Measurements from ENCODE around the gene DAAM1. TPM values are rescaled to one million over a fixed set of nuclear protein-coding genes. Genes with fewer than 3 reads are reported as not detected.

DAAM1 gene
- total RNA-seq, 1 experiment from 2014 or later: 4.7 TPM

DNA sequence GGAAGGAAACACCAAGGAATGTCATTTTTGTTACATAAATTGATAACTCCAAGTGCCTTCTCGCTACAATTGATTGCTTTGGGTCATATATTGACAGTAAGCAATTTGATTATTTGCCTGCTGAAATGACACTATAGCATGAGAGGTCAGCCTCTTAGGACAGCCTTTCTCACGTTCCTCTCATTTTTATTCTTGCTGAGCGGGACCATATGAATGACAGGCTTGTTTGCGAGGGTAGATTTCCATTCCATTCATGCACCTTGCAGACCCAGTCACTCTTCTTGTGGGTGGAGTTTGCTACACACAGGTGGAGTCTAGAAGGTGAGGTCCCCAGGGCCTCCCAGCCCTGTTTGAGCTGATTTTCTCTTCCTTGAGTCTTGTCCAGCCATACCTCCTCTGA is 27.3 kb downstream of the DAAM1 start:
- no peak for DNase-seq (ENCODE audit: extremely low read depth, low read depth)

DNA sequence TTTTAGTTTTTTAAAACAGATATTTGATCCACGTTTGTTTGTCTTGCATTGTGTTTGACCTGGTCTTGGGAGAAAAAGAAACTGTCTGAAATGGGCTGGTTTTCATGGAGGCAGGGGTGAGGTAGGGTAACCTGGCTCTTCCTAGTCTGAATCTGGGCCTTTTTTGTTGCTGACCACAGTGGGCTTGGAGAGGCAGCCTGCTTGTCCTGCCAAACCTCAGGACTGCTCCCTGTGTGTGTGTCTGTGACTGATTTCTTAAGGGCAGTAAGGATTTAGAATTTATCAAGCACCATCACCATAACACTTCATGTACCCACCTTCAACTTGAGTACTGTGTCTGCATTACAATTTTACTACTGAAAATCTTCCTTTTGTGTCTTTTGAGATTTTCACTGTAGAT is 28.5 kb downstream of the DAAM1 start:
- no peak for DNase-seq (ENCODE audit: extremely low read depth, low read depth)

DNA sequence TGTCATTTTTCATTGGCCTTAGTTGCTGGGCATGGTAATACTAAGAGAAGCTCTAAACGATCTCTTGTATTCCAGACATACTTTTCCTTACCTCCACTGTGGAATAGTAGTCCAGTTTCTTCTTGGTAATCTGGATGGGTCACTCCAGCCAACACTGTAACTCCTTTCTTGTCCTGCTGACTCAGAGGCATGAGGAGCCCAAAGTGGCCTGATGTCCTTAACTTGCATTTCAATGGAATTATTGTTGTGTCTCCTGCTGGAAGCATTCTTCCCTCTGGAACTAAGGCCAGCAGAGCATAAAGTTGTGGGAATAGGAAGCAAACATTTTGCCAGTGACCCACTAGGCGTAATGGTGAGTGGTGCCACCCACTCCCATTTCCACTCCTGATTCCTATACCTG is 33.1 kb downstream of the DAAM1 start:
- no peak for DNase-seq (ENCODE audit: extremely low read depth, low read depth)

DNA sequence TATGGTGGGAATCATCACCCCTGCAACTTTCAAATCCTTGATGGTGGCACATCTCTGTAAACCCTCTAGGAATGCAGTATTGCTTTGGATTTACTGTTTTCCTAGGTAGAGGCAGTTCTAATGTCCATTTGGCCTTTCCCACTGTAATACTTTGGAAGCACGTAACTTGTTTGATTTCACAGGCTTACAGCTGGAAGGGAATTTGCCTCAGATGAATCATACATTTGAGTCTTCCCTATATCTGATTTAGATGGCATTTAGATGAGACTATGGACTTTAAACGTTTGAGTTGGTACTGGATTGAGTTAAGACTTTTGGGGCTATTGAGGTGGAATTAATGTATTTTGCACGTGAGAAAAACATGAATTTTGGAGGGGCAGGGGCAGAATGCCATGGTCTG is 35.9 kb downstream of the DAAM1 start:
- no peak for DNase-seq (ENCODE audit: extremely low read depth, low read depth)

DNA sequence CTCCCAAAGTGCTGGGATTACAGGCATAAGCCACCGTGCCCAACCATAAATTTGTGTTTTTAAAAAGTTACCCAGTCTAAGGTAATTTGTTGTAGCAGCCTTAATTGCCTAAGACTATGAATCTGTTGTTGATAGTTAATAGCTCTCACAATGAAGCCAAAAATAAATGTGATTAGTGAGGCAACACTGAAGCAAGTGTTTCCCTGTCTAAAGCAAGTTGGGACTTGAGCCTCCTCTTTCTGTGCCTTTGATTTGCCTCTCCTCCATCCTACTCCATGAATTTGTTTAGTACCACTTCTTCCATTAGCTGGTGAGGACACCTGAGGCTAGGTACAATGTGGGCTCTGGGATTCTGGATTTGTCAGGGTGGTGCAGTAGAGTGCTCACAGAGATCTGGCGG is 36.8 kb downstream of the DAAM1 start:
- no peak for DNase-seq (ENCODE audit: extremely low read depth, low read depth)

DNA sequence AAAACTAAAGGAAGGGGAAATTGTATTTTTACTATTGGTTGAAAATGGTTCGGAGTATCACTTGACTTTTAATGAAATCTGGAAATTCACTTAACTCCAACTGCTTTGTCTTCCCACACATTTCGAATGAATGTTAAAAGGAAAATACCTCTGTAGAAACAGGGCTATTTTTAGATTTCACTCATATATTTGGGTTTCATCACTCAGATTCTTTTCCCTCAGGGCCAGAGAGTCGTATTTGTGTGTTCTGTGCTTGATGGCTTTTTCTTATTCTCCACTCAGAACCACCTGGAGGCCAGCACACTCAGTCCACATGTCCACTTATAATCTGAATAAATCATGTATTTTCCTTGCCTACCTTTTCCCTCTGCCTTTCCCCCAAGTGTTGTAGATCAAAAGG is 40.0 kb downstream of the DAAM1 start:
- DNase-seq (ENCODE audit: extremely low read depth, low read depth): no peak

DNA sequence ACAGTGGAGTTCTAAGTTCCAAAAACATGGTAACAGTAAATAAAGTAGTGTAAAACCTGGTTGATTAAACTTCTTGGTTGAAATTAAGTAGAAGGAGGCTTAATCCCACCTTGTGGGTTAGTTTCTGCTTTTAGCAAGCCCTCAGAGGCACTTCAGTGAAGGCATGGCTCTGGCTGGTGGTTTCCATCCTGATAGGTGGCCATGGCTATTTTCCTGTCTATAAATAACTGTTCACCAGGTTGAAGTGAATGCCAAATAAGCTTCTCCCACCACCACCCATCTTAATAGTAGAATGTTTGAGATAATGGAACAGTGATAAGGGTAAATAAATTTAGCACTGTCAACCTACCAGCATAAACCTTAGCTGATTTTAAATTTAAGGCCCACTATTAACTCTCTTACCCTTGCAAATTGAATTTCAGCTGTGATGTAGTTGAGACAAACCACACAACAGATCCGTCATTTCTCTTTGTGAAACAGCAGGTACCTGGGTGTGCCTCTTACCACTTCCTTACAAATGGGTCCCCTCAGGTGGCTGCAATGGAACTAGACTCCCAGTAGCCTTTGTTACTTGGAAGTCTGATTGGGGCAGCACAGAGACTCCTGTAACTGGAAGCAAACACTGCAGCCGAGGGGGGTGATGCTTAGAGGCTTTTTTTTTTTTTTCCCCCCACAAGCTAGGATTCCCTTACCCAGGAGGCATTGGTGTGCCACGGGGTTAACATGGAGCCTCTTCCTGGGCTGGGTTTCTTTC is 41.4 kb downstream of the DAAM1 start:
- DNase-seq (ENCODE audit: extremely low read depth, low read depth): no peak

DNA sequence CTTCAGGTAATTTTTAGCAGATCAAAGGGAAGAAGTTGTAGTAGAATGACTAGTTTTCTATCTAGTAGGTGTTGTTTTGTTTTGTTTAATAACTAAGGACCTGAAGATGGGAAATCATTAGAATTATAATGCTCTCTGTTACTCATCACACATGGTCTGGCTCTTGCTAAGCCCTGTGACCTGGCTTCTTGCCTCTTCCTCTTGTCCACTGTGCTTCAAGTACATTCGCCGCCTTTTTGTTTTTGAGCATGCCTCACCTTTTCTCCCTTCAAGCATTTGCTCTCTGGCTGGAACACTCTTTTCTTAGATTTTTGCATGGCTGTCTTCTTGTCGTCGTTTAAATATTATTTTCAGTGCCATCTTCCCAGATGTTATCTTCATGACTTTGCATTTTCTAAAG is 47.7 kb downstream of the DAAM1 start:
- no peak for DNase-seq (ENCODE audit: extremely low read depth, low read depth)

DNA sequence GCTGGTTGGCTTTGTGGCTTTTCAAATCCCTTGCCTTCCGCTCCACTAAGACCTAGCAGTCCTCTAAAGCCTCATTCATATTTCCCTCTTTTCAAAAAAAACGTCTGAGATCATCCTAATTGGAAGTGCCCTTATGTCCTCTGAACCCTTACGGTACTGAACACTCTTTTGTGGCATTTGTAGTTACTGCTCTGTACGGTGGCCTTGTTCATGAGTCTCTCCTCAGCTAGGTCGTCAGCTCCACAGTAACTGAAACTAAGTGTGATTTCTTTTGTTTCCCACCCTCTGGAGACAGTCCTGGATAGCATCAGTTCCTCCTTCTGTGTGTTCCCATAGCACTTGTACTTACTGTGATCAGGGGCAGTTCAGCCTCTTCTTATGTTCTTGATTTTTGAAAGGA is 49.7 kb downstream of the DAAM1 start:
- DNase-seq (ENCODE audit: extremely low read depth, low read depth): no peak

DNA sequence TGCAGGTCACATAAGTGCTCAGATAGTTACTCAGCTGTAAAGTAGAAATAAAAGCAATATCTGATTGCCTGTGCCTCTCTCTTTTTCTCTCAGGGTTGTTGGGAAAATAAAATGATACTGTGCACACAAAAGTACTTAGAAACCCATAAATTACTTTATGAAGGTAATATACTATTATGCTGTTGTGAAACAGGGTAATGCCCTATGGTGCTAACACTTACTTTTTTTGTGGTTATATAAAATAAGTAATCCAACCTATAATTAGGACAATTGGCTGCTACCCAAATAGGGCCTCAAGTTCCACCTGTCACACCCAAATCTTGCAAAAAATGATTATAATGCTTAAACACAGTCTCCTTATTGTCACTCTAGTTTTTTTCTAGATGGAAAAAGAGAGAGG is 50.6 kb downstream of the DAAM1 start:
- no peak for DNase-seq (ENCODE audit: extremely low read depth, low read depth)

DNA sequence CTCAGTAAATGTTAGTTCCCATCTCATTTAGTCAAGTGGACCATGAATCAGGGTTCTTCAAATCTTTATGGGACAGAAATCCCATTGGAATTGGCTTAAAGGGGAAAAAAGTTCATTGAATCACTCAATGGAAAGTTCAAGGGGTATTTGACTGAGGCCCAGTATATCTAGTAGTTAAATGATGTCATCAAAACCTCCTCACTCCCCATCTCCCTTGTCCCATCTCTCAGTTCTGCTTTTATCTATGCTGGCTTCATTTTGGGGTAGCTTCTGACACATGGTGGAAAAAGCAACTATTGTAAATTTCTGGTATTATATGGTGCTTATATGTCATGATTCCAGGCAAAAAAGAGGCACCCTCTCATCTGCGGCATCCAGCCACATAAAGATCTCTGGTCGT is 51.9 kb downstream of the DAAM1 start:
- no peak for DNase-seq (ENCODE audit: extremely low read depth, low read depth)

DNA sequence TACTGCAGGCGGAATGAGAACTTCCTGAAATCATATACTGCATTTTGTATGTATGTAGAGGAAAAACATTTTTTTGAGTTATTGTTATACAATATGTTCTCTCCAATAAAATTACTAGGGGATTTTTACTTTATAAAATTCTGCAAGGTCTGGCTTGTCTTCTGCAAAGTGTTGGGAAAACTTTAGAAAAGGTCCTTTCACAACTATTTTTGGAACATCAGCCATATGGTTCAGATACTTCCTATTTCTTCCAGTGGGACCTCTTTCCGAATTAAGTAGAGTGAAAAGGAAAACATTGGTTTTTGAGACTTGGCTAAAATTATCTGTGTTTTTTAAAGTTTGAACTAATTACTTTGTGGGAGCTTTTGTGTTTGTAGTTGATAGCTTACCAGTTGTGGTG is 52.7 kb downstream of the DAAM1 start:
- DNase-seq (ENCODE audit: extremely low read depth, low read depth): no peak

DNA sequence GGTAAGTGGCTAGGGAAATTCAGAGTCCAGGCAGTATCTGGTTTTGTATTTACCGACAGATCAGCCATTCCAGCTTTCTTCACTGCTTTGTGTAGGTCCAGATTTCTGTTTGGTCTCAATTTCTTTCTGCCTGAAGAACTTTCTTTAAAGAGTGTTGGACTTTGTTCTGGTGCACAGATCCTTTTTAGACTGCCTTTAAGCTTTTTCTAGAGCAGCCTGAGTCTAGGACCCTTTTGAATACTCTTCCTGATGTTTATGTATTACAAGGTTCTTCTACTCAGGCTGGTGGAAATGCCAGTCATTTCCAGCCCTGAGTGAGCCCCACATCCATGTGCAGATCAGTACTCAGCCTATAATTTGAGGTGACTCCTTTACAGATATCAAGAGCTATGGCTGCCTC is 54.7 kb downstream of the DAAM1 start:
- DNase-seq (ENCODE audit: extremely low read depth, low read depth): no peak

DNA sequence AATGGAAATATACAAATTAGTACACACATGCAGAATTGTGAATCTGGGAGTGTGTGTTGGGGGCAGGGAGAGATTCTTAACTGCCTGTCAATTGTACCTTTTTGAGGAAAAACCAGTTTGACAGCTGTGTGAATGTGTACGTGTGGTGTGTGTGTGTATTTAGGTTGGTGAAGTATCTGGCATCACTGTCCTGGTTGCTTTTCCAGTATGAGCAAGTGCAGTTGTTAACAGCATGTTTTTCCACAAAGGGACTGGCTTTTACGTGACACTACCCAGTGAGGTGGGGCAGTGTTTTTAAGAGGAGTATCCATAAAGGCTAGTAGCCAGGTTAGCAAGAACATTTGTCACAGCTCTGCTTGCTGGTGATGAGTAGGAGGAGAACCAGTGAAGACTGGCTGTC is 56.1 kb downstream of the DAAM1 start:
- no peak for DNase-seq (ENCODE audit: extremely low read depth, low read depth)

DNA sequence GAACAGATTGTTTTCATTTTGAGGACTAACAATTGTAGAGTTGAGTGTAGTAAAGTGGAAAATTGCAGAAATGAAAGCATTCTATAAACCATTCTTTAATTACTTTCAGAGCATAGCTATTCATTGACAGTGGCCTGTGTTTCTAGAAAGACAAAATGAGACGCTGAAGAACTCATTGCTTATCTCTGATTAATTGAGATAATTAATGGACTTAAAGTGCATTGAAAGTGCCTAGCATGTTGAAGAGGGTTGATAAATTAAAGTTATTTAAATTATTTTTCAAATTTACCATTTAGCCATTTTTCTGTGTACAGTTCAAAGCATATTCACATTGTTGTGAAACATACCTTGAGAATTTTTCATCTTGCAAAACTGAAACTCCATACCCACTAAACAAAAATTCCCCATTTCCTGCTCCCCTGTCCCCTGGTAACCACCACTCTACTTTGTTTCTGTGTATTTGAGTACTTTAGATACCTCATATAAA is 57.4 kb downstream of the DAAM1 start:
- no peak for DNase-seq (ENCODE audit: extremely low read depth, low read depth)

DNA sequence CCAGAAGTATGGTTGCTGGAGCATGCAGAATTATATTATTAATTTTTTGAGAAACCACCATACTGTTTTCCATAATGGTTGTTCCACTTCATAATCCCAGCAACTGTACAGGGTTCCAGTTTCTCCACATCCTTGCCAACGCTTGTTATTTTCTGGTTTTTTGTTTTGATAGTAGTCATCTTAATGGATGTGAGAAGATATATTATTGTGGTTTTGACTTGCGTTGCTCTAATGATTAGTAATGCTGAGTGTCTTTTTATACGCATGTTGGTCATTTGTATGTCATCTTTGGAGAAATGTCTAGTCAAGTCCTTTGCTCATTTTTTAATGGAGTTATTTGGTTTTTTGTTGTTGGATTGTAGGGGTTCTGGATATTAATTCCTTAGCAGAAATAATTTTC is 58.1 kb downstream of the DAAM1 start:
- DNase-seq (ENCODE audit: extremely low read depth, low read depth): no peak

DNA sequence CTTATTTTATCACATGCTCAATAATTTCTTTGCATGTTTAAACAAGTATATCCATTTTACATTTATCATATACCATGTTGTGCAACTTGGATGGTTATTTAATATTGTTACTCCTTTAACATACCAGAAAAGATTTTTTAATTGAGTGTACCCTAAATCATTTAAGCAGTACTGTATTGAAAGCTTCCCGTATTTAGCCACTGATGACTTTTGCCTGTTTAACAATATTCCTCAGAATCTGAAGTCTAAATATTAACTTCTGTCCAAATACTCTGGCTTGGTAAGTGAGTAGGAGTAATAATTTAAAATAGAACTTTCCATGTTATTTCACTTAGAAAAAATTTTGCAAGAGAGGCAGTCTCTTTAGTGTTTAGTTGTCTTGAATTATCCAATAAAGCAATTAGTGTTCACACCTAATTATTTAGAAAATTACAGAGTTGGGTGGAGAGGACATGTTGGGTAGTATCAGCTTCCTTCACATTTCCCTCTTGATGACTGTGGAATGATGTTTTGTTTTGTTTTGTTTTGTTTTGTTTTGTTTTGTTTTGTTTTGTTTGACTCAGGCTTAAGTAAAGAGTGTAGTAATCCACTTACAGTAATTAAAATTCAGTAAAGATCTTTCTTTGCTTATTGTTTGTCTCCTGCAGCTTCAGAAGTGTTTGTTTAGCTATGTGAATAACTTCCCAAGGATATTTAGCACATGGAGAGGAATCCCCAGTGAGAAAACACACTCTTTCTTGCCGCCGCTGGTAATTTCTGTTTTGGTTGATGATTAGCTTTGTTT is 59.5 kb downstream of the DAAM1 start:
- DNase-seq (ENCODE audit: extremely low read depth, low read depth): no peak

DNA sequence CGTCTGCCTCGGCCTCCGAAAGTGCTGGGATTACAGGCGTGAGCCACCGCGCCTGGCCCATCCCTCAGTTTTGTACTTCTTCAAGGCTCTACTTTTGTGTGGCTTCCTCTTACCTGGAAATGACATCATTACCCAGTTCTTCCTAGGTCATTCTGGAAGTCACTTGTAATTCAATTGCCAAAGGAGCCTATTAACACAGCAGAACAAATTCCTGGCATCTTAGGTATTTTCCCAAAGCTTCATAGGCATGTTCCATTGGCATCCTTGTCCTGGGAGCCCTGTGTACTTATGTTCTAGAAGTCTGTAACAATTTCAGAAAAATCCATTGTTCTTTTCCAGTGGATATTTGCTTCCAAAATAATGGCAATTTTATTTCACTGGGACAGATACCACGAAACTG is 60.6 kb downstream of the DAAM1 start:
- DNase-seq (ENCODE audit: extremely low read depth, low read depth): no peak

DNA sequence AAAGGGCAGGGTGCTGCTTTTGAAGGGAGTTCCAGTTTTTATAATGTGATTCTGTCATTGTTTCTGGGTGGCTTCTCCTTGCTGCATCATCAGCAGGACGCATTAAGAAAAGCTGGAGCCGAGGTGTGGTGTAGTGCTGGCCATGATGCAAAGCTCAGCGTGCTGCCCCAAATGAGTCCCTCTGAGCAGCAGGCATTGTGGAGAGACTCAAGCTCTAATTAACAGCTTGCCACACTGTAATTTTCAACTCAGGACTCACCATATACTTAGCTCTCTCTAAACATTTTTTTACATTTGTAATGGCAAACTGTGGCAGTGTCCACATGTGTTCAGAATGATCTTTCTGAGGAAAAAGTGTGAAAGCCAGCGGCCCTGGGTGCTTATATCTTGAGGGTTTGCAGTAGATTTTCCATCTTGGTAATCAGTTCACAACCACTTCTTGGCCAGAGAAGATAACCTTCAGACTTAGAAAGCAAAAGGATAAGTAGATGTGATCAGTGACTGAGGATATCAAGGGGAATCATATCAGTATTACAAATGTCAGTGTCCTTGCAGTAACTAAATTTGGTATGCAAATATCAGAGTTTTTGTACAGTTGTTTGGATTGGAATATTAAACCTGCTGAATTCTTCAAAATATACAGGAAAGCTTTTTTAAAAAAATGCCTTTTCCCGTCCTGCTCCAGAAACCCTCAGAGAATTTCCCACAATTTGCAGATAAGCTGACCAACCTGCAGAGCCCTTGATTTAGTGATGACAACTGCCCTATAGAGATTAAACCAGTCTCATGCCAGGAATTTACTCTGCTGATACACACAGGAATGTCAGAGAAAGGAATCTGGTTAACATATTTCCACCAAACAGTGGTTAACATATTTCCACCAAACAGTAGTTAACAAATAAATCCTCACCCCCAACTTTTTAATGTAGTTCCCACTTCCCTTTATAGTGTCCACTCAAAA is 63.6 kb downstream of the DAAM1 start:
- DNase-seq (ENCODE audit: extremely low read depth, low read depth): no peak

DNA sequence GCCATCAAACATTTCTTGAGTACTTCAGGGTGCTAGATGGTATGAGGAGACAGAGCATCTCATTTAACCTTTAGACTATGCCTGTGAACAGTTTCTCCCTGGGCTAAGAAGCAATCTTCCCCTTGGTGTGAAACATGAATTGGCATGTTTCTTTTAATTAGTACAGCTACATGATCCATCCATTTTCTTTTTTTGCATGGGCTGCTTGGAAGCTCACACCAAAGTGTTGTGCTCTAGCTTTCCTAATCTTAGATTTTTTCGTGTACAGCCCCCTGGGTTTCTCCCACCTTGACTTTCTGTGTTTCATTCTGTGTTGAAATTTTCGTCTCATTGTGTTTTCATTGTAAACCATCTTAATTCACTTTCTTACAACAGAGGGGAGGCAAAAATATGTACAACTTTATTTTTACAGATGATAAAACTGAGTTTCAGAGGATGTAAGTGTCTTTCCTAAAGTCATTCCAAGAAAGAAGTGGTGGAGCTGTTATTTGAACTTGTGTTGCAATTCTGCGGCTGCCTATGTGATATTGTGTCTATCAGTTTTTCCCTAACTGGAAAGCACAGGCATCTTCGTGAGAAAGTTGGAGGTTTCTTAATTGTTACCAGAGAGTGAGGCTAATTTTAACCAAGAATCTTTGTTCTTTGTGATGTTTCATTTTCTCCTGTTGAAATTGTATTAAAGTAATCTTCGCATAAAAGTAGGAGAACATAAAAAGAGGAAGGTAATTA is 64.5 kb downstream of the DAAM1 start:
- DNase-seq (ENCODE audit: extremely low read depth, low read depth): no peak
